Esophagus muscularis mucosa (tissue), 3 donors: ENCODE data around the gene BRD1.

Experiments
- POLR2A ChIP-seq: fragments of 450-650 bp; IDR thresholded peaks from one replicate; pipeline ENCODE4 v1.6.1; 2017; ENCODE audit warnings: antibody characterized with exemption, moderate library complexity, mild to moderate bottlenecking, low read depth
- TF ChIP-seq, protein P1 (sequence below), 3 experiments: fragments of 200-600 bp in 2 of 3; fragments of 450-650 bp in 1 of 3; sonication (generic) in 2 of 3; IDR thresholded peaks; one replicate each; pipeline ENCODE4 v1.5.1; 2017 to 2019; ENCODE audit warnings: antibody characterized with exemption in 3 of 3, mild to moderate bottlenecking in 2 of 3, moderate library complexity in 1 of 3

DNA sequence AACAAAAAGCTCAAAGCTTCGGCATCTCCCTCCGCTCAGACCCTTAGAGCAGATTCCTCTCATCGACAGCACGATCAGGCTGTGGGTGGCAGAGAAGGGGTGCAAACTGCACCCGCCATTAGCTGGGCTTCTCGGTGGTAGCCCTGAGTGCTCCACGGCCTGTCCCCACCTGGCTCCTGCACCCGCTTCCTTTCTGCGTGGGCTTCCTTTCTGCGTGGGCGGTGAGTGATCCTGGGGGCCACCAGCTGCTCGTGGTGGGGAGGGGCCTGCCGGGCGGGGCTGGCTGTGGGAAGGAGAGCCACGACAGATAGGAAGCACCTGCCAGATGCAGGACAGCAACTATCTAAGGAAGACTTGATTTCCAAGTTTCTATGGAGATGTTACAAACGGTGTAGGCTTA lies 55.0 kb downstream of the BRD1 start:
- TF ChIP-seq POLR2A: no peak
- TF ChIP-seq, protein P1, sequence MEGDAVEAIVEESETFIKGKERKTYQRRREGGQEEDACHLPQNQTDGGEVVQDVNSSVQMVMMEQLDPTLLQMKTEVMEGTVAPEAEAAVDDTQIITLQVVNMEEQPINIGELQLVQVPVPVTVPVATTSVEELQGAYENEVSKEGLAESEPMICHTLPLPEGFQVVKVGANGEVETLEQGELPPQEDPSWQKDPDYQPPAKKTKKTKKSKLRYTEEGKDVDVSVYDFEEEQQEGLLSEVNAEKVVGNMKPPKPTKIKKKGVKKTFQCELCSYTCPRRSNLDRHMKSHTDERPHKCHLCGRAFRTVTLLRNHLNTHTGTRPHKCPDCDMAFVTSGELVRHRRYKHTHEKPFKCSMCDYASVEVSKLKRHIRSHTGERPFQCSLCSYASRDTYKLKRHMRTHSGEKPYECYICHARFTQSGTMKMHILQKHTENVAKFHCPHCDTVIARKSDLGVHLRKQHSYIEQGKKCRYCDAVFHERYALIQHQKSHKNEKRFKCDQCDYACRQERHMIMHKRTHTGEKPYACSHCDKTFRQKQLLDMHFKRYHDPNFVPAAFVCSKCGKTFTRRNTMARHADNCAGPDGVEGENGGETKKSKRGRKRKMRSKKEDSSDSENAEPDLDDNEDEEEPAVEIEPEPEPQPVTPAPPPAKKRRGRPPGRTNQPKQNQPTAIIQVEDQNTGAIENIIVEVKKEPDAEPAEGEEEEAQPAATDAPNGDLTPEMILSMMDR (IDR thresholded peaks at IDR 0.05): no peak
